ENCODE data around the gene B2M.
"Not testable (repeated sequence)": the region's sequence is repeated elsewhere in the genome, so short reads cannot be mapped to it uniquely, and the experiment has no call there.

Gene B2M

GRCh38 chr15:44711096-44711742 is at the start of gene B2M, which contains the start of gene PATL2:
B2M (plus strand) TSS chr15:44711517; CDS start chr15:44711547, 30 bp downstream.
PATL2 (minus strand) TSS chr15:44711323; CDS start chr15:44676490, 34,833 bp downstream.
- DNase-seq (ENCODE audit: low read depth), result peak; percentile 94

GRCh38 chr15:44661576-44661975 is 49.7 kb upstream of the B2M start:
- DNase-seq (ENCODE audit: low read depth), result no peak

GRCh38 chr15:44662478-44663409 is 48.6 kb upstream of the B2M start:
- peak; percentile 63 for DNase-seq (ENCODE audit: low read depth)

GRCh38 chr15:44663410-44664308 is 47.7 kb upstream of the B2M start, which contains the start of gene SPG11:
SPG11 (minus strand) TSS chr15:44663662; CDS start chr15:44663647, 15 bp downstream.
- DNase-seq (ENCODE audit: low read depth), result peak; percentile 97

DNA sequence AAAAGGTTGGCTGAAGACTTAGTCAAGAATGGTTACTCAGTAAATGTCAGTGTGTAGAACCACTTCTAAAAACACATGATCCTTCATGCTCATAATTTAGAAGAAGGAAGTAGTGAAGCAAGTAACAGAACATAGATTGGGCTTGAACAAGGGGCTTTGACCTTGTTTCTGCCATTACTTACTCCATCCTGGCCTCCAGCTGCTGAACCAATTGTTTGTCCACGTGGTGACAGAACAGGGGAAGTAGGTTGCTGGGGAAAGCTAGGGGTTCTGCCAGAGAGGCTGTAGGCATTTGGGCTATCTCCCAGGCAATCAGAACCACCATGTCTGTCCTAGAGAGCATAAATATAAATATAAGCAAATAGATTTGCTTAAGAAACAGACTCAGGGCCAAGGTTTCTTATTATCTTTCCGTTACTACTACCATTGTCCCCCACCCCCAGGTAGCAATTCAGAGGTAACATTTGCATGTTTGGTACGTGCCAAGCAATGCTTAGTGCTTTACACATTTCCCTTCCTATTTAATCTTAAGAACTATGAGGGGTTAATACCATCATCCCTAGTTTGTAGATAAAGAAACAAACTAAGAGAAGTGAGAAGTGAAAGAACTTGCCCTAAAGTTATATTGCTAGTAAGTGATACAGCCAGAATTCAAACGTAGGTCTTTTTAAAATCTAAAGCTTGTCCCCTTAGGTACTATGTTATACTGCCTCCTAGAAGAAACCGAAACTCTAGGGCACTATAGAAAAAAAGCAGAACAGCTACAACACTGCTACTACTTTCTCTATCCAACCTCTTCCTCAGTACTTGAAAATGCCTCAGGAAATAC is 44.9 kb upstream of the B2M start:
- DNase-seq (ENCODE audit: low read depth), result no peak

DNA sequence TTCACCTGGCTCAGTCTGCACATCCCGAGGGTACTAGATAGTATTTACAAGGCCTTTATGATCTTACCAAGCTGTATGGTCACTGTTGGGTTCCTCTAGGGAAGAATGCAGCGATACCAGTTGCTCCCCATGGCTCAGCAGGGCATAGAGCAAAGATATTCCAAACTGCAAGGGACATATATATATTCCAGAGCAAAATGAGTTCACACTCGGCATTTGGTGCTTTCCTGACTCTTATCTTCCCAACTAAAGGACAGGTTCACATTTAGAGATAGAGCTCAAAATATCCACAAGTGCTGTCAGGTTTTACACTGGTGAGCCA is 44.3 kb upstream of the B2M start:
- DNase-seq (ENCODE audit: low read depth), result no peak

DNA sequence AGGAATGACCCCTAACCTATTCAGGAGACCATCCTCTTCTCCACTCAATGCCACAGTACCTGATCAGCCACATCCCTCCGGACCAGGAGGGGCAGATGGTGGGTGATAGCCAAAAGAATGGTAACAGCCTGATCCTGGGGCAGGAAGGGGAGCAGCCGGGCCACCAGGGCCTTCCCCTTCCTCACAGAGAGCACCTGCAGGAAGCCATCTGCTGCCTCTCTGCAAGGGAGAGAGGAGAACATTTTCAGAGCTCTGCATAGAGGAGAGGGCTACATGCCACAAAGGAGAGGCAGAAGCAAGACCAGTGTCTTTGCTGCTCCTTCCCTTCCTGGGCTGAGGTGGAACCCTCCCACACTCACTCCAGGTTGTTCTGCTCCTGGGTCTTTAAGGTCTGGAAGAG is 42.4 kb upstream of the B2M start:
- no peak for DNase-seq (ENCODE audit: low read depth)

GRCh38 chr15:44670087-44670950 is 41.0 kb upstream of the B2M start:
- no peak for DNase-seq (ENCODE audit: low read depth)

GRCh38 chr15:44673639-44674038 is 37.7 kb upstream of the B2M start:
- DNase-seq (ENCODE audit: low read depth), result no peak

- no peak for DNase-seq (ENCODE audit: low read depth)
Observed at GRCh38 chr15:44675911-44676310, 35.4 kb upstream of the B2M start.

DNA sequence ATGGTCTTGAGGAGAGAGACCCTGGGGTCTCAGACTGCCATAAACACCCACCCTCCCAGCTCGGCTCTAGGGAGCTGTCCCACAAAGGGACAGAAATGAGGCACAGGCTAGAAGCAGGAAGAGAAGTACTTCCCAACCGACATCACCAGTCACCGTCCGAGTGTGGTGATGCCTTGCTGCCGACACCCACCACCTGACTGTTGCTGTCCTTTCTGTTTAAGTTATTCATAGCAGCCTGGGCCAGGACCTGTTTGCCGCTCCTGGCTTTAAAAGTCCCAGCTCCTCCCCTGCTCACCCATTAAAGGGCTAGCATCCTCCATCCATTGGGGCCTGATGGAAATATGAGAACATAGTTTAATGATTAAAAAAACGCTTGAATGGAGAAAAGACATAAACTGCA is 34.6 kb upstream of the B2M start:
- DNase-seq (ENCODE audit: low read depth), result no peak

- no peak for DNase-seq (ENCODE audit: low read depth)
Observed at GRCh38 chr15:44682211-44682610, 29.1 kb upstream of the B2M start.

DNA sequence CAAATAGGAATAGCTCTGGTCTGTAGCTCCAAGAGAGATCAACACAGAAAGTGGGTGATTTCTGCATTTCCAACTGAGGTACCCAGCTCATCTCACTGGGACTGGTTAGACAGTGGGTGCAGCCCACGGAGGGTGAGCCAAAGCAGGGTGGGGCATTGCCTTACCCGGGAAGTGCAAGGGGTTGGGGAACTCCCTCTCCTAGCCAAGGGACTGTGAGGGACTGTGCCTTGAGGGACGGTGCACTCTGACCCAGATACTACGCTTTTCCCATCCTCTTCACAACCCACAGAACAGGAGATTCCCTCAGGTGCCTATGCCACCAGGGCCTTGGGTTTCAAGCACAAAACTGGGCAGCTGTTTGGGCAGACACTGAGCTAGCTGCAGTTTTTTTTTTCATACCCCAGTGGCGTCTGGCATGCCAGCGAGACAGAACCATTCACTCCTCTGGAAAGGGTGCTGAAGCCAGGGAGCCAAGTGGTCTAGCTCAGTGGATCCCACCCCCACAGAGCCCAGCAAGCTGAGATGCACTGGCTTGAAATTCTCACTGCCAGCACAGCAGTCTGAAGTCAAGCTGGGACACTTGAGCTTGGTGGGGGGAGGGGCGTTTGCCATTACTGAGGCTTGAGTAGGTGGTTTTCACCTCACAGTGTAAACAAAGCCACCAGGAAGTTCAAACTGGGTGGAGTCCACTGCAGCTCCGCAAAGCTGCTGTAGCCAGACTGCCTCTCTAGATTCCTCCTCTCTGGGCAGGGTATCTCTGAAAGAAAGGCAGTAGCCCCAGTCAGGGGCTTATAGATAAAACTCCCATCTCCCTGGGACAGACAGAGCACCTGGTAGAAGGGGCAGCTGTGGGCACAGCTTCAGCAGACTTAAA is 28.3 kb upstream of the B2M start:
- DNase-seq (ENCODE audit: low read depth), result peak; percentile 43

- not testable (repeated sequence) for DNase-seq (ENCODE audit: low read depth)
Observed at GRCh38 chr15:44689318-44689717, 22.0 kb upstream of the B2M start.

- DNase-seq (ENCODE audit: low read depth), result not testable (repeated sequence)
Observed at GRCh38 chr15:44690245-44690644, 21.1 kb upstream of the B2M start.

GRCh38 chr15:44692659-44693058 is 18.7 kb upstream of the B2M start:
- no peak for DNase-seq (ENCODE audit: low read depth)

GRCh38 chr15:44694416-44694815 is 16.9 kb upstream of the B2M start:
- DNase-seq (ENCODE audit: low read depth), result no peak

GRCh38 chr15:44695294-44695693 is 16.0 kb upstream of the B2M start:
- no peak for DNase-seq (ENCODE audit: low read depth)

DNA sequence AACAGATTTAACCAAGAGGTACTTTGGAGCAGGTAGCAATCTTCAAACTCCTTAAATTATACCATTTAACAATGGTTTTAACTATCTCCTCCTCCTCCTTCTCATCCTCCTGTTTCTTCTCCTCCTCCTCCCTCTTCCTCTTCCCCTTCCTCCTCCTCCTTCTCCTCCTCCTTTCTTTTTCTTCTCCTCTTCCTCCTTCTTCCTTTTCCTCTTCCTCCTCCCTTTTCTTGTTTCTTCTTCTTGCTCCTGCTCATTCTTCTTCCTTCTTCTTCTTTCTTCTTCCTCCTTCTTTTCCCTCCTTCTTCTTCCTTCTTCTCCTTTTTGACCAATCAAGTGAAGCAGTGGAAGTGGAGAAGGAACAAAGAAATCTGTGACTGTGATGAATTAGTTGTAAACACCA is 14.3 kb upstream of the B2M start:
- DNase-seq (ENCODE audit: low read depth), result no peak
